ENCODE results near the gene TENM4.

DNA sequence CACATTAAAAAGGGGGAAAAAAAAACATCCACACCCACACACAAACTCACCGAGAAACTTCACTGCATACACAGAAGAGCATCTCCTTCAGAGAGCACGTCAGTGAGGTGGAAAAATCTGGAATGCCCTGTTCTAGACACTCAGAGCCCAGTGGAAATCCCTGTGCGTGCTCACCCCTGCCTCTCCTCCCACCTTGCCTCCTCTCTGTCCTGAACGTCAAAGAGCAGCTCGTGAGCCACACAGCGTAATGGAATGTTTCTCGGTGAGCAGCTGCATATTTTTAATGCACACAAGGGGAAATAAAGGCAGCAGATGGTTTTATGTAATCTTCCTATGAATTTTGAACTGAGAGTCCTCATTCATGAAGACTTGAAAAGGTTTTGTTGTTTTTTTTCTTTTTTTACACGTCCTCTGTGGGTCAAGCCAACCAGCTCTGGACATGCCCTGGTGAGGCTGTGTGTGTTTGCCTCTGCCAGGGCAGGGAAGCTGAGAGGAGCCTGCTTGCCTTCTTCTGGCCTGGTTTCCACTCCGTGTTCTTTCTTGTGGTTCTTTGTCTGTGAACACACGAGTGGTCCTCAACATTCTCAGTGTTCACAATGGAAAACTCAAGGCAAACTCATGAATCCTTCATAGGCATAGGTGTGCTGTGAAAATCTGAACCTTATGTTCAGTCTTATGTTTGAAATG is 219.2 kb downstream of the TENM4 start:
- TF ChIP-seq, protein P1, sequence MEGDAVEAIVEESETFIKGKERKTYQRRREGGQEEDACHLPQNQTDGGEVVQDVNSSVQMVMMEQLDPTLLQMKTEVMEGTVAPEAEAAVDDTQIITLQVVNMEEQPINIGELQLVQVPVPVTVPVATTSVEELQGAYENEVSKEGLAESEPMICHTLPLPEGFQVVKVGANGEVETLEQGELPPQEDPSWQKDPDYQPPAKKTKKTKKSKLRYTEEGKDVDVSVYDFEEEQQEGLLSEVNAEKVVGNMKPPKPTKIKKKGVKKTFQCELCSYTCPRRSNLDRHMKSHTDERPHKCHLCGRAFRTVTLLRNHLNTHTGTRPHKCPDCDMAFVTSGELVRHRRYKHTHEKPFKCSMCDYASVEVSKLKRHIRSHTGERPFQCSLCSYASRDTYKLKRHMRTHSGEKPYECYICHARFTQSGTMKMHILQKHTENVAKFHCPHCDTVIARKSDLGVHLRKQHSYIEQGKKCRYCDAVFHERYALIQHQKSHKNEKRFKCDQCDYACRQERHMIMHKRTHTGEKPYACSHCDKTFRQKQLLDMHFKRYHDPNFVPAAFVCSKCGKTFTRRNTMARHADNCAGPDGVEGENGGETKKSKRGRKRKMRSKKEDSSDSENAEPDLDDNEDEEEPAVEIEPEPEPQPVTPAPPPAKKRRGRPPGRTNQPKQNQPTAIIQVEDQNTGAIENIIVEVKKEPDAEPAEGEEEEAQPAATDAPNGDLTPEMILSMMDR (IDR thresholded peaks at IDR 0.05), result no peak
- TF ChIP-seq POLR2A (IDR thresholded peaks at IDR 0.05), result no peak

Data from uterus (tissue), 2 donors.